ENCODE measurements around the gene RBMS2.

The RBMS2 gene

DNA sequence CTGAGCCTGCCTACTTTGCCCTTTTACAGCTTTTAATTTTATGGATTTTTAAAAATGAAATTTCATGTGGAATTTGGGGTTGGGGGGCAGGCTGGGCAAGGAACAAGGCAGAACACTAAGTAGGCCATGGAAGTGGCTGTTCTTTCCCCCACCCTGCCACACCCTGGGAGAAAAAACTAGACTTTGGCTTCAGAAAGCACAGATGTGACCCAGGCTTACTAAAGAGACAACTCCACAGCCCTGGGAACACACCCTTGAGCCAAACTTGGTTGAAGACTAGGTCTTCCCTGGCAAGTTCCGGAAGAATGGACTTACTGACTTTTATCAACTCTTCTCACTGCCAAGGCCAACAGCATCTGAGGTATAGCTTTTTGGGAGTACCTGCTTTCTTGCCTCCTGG lies 68.2 kb downstream of the RBMS2 start:
- no peak for DNase-seq

DNA sequence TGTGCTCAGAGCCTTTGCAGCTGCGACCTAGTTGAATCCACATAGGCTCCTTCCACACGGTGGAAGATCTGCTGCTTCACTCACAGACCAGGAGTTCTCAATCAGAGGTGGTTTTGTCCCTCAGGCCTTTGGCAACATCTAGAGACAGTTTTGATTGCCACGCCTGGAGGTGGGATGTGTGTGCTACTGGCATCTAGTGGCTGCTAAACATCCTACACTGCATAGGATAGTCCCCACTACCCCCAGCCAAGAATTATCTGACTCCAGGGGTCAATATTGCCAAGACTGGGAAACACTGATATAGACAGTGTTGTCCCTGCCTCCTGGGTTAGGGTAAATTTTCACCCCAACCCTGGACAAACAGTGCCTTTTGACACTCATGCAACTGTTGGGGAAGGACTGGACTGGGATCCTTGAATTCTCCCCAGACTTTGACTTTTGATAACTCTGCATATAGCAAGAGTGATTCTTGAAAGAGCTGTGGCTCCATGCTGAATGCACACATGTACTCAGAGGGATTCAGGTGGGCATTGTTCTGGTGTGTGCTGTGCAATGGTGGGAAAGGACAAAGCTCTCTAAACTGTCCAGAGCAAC lies 68.7 kb downstream of the RBMS2 start:
- DNase-seq = no peak

DNA sequence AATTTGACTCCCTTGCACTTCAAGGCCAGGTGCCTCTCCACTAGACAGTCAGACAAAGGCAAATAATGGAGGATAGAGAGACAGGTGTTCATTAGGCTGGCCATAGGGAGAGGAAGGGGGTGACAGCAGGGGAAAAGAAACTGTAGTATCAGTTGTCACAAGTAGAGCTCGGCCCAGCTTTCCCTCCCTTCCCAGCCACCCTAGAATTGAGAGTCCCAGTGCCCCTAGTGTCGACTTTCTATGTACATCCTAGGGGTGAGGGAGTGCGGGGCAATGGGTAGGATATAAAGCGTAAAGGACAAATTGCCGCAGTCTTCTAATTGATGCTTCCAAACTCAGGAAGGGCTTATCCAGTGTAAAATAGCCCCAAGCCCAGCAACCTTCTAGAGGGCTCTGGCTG lies 69.5 kb downstream of the RBMS2 start:
- DNase-seq = peak; percentile 50

DNA sequence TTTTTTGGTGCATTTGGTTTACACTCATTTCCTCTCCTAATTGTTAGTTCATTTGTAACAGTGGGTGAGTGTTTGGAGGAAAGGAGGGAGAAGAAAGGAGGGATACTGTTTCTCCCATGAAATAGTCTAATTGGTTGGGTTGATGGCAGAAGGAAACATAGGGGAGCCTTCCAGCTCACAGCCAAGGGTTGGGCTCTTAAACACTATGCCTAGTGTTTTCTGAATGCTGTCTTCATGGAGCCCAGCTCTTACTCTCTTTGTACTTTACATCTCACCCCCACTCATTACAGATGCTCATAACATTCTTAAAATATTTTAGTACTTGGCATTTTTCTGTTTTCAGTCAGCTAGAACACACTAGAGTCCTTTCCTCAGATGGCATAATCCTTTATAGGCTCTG lies 70.3 kb downstream of the RBMS2 start:
- DNase-seq = no peak

DNA sequence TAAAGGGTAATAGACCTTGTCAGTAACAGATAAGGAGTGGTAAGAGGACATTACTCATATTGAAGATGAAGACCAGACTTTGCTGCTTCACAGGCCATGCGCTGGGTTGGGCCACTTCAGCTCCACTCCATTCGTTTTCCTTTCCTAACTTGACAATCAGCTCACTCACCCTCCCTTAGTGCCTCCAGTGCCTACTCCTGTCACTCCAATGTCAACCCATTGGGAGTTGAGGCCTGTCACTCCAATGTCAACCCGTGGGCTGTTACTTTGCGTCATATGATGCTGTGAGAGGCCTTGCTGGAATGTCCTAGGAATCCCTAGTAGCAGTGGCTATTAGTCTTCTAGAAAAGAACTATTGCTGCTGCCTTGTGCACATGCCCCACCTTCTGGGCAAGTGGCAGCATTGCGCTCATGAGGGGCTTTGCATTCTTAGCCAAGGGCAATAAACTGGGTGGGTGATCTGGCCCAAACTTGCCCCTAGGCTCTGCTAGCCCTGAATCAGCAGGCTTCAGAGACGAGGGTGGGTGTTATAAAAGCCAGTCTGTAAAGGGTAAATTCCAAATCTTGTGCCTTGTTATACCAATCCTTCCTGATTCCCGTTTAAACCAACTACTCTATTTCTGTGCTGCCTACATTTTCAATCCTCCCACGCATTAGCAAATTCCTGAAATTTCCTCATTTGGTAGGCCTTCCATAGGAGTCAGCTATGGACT lies 72.4 kb downstream of the RBMS2 start:
- DNase-seq = peak; percentile 22

DNA sequence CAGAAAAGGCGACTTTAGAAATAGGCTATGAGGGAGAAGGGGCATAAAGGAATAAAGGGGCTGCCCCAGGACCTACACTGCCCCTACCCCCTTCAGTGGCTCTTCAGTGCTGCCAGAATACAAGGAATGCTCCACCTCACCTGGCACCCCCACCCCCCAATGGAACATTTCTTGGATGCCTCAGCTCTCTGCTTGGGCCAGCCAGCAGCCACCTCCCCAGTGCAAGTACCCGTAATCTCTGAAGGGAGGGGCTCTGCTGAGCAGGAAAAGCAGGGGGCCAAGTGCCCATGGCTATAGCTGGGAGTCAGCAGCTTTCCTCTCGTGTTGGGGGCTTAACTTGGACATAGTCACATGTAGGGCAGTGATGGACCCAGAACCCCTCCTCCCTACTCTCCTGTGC lies 75.2 kb downstream of the RBMS2 start:
- DNase-seq = no peak

DNA sequence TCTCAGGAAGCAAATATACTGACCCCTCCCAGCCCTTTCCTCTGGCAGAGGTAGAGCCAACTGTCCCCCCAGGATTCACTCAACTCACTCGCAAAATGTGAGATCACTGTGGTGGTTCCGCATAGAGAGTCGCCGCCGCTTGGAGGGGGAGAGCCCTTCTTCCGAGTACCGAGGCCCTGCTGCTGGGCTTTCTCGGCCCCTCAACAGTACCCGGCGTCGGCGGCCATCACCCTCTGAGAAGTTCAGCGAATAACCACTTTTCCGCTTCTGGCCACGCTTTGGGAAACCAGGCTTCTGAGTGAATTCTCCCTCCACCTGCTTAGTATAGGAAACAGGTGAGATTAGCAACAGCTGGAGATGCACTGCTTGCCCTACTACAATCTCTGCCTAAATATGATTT lies 77.4 kb downstream of the RBMS2 start:
- DNase-seq = no peak

DNA sequence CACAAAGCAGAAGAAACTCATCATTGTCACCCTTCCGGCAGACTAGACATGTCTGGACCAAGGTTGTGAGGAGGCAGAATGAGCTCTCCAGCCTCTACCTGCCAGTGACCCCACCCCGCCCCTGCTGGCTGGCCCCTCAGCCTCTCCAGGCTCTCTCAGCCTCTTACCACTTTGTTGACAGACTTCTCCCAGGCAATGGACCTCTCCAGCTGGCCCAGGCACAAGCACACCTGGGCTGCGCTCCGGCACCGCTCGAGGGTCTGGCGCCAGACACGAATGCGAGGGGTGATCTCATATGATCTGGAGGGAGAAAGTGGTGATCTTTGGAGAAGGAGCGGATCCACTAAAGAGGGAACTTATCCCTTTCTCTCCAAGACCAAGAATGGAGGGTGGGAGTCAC lies 78.2 kb downstream of the RBMS2 start:
- no peak for DNase-seq

DNA sequence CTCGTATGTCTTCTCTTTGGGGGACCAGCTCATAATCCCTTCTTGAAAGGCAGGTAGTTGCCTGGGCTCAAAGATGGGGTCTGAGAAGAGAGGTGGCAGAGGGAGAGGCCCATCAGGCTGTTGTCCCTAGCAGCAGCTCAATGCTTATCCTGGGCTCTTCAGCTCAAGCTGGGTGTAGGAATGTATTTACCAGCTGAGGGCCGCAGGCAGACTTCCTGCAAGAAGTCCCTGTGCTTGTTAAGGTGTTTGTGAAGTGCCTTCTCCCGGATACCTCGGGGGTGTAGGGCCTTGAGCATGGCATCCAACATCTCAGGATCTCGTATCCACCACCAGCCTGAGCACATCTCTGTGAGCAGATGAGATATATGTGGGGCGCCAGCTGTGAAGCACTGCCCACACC lies 79.1 kb downstream of the RBMS2 start:
- no peak for DNase-seq

DNA sequence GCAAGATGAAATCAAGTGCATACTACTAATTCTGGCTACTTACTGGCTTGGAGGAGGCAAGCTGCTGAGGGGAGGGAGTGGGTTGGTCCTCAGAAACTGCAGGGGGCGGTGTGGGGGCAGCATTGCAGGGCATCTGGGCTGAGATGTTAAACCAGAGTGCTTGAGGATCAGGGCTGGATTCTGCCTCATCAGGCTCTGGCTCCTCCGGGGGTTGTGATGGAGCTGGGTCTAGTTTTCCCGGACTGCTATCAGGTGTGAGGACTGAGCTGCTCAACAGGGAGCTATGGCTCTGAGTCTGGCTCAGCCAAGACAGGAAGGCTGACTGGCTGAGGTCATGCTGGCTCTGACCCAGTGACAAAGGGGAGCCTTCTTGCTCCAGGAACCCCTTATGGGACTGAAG lies 79.9 kb downstream of the RBMS2 start:
- no peak for DNase-seq

DNA sequence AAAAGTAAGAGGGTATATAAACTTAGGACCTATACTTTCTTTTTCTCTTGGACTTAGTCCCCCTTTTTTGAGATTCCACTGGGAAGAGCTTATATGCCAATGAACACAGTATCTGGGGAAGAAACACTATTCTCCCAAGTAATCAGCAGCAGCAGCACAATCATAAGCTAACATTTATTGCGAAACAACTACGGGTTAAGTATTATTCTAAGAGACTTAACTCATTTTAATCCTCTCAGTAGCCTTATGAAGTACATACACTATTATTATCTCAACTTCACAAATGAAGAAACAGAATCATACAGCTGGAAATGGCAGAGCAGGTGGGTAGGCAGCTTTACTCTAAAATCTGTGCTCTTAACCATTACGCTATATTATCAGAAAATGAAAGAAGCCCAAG lies 80.6 kb downstream of the RBMS2 start:
- no peak for DNase-seq

DNA sequence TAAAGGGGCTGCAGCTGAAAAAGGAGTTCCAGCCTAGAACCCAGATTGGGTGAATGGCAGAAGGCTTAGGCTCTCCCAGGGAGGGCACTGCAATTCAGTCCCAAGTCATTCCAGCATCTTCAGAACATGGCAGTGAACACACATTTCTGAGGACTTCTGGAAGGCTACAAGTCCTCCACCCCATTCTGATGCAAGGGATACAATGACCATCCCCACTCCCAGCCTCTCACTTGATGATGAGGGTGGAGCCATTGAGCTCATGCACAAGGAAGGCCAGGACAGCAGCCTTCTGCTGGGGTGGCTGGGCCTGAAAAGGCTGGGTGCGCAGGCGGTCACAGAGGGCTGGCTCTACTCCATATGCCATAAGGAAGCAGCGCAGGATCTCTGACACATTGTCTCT lies 82.7 kb downstream of the RBMS2 start:
- DNase-seq = no peak

DNA sequence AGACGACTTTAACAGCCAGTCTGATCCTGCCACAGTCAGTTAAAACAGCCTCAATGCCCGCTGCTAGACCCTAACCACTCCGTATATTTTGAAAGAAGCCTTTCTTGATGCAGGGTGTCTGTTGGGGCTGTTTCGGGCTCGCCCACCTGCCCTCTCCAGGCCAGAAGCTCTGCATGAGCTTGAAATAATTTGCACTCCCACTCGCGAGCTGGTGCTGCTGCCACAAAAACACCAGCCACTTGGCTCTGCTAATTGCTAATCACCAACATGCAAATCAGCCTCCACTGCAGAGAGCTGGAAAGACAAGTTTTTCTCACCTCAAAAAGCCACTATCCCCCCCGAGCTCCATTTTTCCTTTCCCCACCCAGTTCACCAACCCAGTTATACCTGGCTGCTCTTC lies 93.0 kb downstream of the RBMS2 start:
- no peak for DNase-seq

DNA sequence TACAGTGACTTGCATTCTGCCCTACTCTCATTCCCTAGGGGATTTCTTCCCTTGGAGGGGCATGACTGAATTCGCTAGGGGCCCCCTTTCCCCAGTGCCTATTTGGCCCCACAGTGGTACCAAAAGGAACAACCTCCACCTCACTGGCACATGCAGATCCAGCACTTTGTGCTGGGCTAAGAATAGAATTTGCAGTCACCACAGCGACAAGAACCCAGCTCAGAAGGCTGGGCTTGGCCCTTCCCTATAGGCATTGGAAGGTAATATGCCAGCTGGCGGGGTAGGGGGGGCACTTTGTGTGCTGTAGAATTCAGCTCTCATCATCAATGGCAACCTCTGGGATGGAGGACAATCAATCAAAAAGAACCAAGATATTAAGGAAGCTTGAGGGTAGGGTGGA lies 94.6 kb downstream of the RBMS2 start:
- no peak for DNase-seq

DNA sequence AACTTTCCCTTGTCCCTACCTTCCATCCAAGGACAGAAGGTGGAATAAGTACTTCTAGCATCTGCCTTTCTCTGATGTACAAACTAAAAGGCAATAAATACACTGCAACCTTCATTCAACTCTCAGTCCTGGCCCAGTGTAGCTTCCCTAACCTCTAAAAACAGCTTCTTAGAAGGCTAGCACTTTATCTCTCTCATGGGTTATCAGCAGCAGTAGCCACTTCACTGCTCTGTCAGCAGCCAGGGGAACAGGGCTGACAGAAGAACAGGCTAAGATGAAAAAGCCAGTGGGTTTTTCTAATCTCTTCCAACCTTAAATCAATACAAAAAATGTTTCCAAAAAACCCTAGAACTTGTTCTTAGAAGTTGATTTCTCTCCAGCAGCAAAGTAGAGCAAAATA lies 95.3 kb downstream of the RBMS2 start:
- no peak for DNase-seq

DNA sequence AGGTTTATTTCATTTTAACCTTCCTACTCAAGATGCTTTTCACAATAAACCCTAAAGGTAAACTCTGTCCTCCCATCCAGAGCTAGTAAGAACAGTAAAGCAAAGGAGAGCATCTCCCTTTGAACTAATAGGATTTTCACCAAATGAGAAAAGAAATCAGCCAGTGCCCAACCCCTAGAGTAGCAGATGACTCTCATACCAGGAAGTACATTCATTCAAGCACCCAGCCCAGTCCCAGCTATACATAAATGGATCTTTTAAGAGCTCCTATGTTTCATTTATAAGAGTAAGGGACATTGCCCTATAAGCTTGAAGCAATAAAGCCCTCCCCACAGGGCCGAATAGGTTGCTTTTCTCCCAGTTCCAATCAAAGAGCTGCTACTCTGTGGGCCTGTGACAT lies 100.9 kb downstream of the RBMS2 start:
- DNase-seq = no peak

DNA sequence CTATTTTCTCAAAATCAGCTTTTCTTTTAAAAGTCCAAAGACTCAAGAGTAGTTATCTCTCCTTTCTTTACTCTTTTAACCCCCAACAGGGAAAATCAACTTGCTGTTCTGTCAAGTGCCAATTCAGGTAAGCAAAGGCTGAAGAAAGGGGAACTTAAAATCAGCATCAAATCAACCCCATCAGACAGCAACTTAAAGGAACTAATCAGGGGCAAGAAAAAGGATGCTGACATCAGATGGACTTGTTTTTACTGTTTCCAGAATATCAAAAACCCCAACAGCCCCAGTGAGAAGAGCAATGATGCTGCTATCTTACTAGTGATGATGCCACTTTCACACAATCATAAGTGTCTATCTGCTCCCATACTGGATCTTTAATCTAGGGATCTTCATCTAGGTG lies 105.1 kb downstream of the RBMS2 start:
- no peak for DNase-seq

DNA sequence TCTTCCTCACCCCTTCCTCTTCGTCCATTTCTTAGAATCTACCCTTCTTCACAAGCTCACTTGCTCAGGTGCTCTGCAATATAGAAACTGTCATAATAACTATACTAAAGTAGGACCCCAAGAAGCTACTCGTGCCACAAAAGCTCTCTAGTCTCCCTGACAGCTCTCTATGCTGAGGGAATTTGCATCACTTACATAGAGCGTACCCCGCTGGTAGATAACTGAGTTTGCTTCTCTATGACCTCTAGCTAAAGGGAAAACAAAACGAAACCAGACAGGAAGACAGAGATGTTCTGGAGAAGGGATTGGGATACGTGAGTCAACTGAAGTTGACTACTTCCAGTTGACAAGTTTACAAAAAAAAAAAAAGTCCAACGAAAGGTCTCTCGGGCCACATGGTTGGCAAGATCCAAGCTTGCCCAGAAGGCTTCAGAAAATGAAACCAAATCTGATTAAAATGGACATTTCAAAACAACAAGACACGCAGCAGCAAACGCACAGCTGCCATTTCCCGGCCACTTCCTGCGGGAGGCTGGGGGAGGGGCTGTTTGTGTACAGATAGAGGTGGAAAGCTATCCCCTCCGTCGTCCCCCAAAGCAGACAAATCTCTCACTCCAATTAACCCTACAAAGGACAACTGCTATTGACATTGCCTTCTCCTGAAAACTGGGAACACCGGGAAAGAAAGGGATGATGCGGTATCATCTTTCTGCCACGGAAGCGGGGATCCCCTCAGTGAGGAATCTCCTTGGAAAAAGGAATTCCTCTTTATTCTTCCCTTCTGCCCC lies 107.2 kb downstream of the RBMS2 start:
- peak; percentile 20 for DNase-seq

DNA sequence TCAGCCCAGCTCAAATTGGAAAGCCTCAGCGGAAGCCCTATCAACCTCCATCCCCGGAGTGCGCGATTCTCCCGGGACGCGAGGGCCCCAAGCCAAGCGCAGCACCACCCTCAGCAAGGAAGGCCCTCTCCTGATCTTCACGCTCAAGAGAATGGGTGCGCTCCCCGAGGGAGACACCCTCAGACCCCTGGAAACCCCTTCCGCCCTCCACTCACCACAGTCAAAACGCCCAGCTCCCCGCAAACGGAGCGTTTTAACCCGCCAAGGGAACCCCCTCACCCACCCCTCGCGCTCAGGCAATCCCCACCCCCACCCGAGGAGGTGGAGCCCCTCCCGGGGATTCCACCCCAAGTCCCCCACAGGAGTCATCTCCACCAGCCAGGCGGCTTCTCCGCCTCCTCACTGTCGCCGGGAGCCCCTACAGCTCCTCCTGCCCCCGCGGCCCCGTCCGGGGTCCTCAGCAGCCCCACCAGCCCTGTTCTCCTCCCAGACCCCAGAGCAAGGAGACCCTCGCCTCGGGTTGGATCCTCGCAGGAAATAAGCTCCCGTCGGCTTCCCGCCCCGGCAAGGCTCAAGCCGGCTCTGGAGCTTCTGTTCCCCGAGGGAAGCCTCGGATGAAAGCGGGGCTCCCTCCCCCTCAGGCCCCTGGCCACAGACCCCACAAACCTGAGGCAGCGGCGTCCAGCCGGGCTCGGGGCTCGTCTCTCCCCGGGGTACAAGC lies 108.0 kb downstream of the RBMS2 start:
- no peak for DNase-seq

DNA sequence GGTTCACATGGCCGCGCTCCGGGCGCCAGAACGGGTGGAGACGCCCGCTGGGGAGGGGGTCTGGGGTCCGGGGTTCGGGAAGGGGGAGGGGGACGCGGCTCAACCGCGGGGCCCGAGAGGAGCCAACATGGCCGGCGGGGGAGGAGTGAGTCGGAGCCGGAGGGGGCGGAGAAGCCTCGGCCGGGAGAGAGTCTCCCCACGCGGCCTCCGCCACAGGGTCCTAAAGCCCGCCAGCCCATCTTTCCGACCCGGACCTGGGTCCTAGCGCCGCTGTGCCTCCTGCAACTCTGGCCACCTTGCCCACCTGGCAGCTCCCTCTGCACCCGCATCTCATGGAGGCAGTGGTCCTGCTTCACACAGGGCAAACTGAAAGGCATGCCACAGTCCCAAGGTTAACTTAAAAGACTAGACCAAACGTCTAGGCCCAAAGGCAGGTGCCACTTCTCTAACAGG lies 108.6 kb downstream of the RBMS2 start, which contains the start of gene BAZ2A:
Gene BAZ2A (minus strand): TSS at position 147 of the 453 bp plus-strand sequence. CDS start 12,796 bp downstream, outside the sequence.
- DNase-seq = peak; percentile 54

DNA sequence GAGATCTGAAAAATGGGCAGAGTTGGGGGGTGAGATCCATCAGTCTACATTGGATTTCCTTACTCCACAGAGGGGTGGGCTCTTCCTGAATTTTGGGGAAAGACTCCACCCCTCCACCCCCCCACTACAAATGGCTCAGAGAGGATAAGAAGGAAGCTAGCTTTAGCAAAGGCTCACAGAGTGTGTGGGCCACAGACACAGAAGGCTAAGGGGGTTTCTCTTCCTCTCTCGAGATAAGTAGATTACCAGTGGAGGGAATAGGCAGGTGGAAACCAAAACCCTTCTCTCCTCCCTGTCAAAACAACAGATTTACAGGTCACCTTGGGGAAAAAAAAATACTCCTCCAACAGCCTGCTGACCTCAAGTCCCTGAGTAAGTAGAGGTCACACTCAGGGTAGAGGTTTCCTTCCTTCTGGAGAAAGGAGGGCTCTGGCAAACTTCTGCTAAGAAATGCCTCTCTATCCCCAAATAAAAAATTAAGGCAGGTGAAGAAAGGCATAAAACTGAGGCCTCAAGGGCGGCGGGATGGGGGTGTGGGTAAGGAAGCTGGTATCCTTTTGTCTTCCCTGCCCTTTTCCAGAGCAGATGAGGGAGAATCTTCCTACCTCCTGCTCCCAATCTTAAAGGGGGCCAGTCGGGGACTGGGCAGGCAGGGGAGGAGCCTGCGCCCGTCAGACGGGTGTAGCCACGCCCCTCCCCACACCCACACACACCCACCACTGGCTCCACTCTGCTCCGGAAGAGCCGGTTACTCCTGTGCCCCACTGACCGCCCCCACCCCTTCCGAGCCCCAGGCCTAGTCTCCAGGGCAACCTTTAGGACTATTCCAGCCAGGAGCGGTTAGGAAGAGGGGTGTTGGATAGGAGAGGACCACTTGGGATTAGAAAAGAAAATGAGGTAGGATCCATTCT lies 110.4 kb downstream of the RBMS2 start:
- peak; percentile 1 for DNase-seq

Data from NCI-H1092 treated with DMSO at 0.1 percent for 48 hours (cell line).